GM12878 (cell line): Measurements from ENCODE around the gene KANK4. TPM values are rescaled to one million over a fixed set of nuclear protein-coding genes. Genes with fewer than 3 reads are reported as not detected.

ENCODE experiments used
- ATAC-seq: fragments of 200-7000 bp; cut with Tn5 transposase; 3 replicates; pipeline ENCODE4 v1.9.1; 2020; ENCODE audit warnings: mild to moderate bottlenecking, moderate library complexity
- BruUV-seq: library from RNA; stranded (reverse); fragments of 400-500 nt; replicated peaks from 2 replicates; lab custom pipeline; 2021; lab: Mats Ljungman, UMichigan
- CTCF ChIA-PET: fragments of 300-600 bp; sonication (Branson Sonifier 250); formaldehyde crosslinking; extraction: SDS; loops from one replicate; lab custom pipeline; 2021; ENCODE audit warnings: inconsistent platforms; lab: Yijun Ruan, JAX
- POLR2A ChIA-PET: fragments of 350-600 bp; formaldehyde crosslinking; extraction: SDS; loops from one replicate; lab custom pipeline; 2021; ENCODE audit warnings: inconsistent platforms; lab: Charles Lee
- RAD21 ChIA-PET: fragments of 300-600 bp; sonication (Branson Sonifier 250); formaldehyde crosslinking; loops from one replicate; lab custom pipeline; 2023; ENCODE audit warnings: antibody characterized with exemption; ENCODE audit not compliant: unreplicated experiment; lab: Charles Lee
- SMC1A ChIA-PET: fragments of 300-600 bp; sonication (Branson Sonifier 250); formaldehyde crosslinking; loops from one replicate; lab custom pipeline; 2023; ENCODE audit not compliant: unreplicated experiment, uncharacterized antibody; lab: Charles Lee
- DNase-seq: peaks from one replicate; pipeline ENCODE4 v3.0.0-alpha.2; 2011; ENCODE audit warnings: low read depth, low spot score
- FAIRE-seq: peaks from 3 replicates; lab custom pipeline; 2011; peaks lifted over from hg19 to GRCh38; lab: Jason Lieb, UNC
- H2AFZ ChIP-seq: 2 replicates; pipeline ENCODE4 v1.6.0; 2011; ENCODE audit warnings: low read depth, low read length, control low read depth; ENCODE audit not compliant: control insufficient read depth
- H3K27ac ChIP-seq: 2 replicates; pipeline ENCODE4 v1.5.1; 2011; ENCODE audit warnings: control low read depth; ENCODE audit not compliant: control insufficient read depth, insufficient read depth
- H3K27me3 ChIP-seq, 2 experiments: replicated peaks in 1 of 2; 2 replicates each; pipeline versions ENCODE4 v1.6.0 to v1.6.1; 2011; ENCODE audit warnings: low read length in 1 of 2; ENCODE audit not compliant: control insufficient read depth in 2 of 2, insufficient read depth in 2 of 2
- H3K36me3 ChIP-seq, 2 experiments: 2 replicates each; pipeline ENCODE4 v1.5.1; 2011; ENCODE audit warnings: low read length in 1 of 2; ENCODE audit not compliant: control insufficient read depth in 2 of 2, insufficient read depth in 2 of 2
- H3K4me1 ChIP-seq: 2 replicates; pipeline ENCODE4 v1.6.1; 2011; ENCODE audit warnings: mild to moderate bottlenecking, low read length, moderate library complexity, mixed read lengths; ENCODE audit not compliant: control insufficient read depth, insufficient read depth
- H3K4me2 ChIP-seq: 2 replicates; pipeline ENCODE4 v1.6.0; 2011; ENCODE audit warnings: control low read depth; ENCODE audit not compliant: control insufficient read depth, insufficient read depth
- H3K4me3 ChIP-seq: fragments of 200-600 bp; sonication (generic); 2 replicates; pipeline ENCODE4 v1.5.1; 2016
- H3K79me2 ChIP-seq: 2 replicates; pipeline ENCODE4 v1.6.0; 2011; ENCODE audit warnings: low read length; ENCODE audit not compliant: control insufficient read depth, insufficient read depth
- H3K9ac ChIP-seq: 2 replicates; pipeline ENCODE4 v1.8.0; 2011; ENCODE audit warnings: low read length, control low read depth, mixed read lengths; ENCODE audit not compliant: control insufficient read depth, insufficient read depth
- H3K9me3 ChIP-seq: replicated peaks from 3 replicates; pipeline ENCODE4 v1.5.1; 2011; ENCODE audit warnings: mild to moderate bottlenecking, low read length; ENCODE audit not compliant: control insufficient read depth, insufficient read depth
- H4K20me1 ChIP-seq: 2 replicates; pipeline ENCODE4 v1.6.0; 2011; ENCODE audit not compliant: control insufficient read depth, insufficient read depth
- ESRRA ChIP-seq: IDR thresholded peaks from 2 replicates; pipeline ENCODE4 v1.6.1; 2012; ENCODE audit warnings: mild to moderate bottlenecking, low read length, improper control_type of control experiment
- IKZF2 ChIP-seq, 2 experiments: fragments of 450-650 bp; IDR thresholded peaks; 2 replicates each; pipeline ENCODE4 v1.6.1; 2017; ENCODE audit warnings: mild to moderate bottlenecking in 2 of 2, moderate library complexity in 2 of 2
- KAT2A ChIP-seq: conservative IDR thresholded peaks from 2 replicates; pipeline ENCODE4 v1.6.1; 2011; ENCODE audit warnings: low read depth, low read length; ENCODE audit not compliant: control insufficient read depth
- PAX5 ChIP-seq: IDR thresholded peaks from 2 replicates; pipeline ENCODE4 v1.6.1; 2011; ENCODE audit warnings: low read depth, low read length, borderline replicate concordance
- SPI1 ChIP-seq: IDR thresholded peaks from 2 replicates; pipeline ENCODE4 v1.6.1; 2011; ENCODE audit warnings: low read depth, mild to moderate bottlenecking, low read length, moderate library complexity, borderline replicate concordance; ENCODE audit not compliant: insufficient read depth
- SREBF2 ChIP-seq: IDR thresholded peaks from 2 replicates; pipeline ENCODE4 v1.6.1; 2012; ENCODE audit warnings: mild to moderate bottlenecking, low read length
- WGBS: methylation state at CpG from one replicate; pipeline ENCODE4 v1.1.6; 2016; ENCODE audit warnings: low lambda C conversion rate; ENCODE audit not compliant: insufficient replicate concordance, insufficient coverage; ENCODE audit errors: missing lambda C conversion rate; 5-methylcytosine and 5-hydroxymethylcytosine counted together
- in situ Hi-C: fragments of 300-500 bp; cut with MboI; formaldehyde crosslinking; loops from 9 replicates; pipeline ENCODE4 v1.14.3; 2018; ENCODE audit warnings: mixed read lengths
- intact Hi-C: fragments of 100-400 bp; cut with micrococcal nuclease; formaldehyde crosslinking; loops from one replicate; pipeline ENCODE4 v1.14.2; 2022; ENCODE audit not compliant: unreplicated experiment
- polyA plus RNA-seq, 11 experiments: library from polyadenylated mRNA; depleted of rRNA in 4 of 11; unstranded in 6 of 11; stranded (reverse) in 5 of 11; fragments of >200 nt; fragmentation: Nextera tagmentation in 4 of 11; fragmentation: Illumina TruSeq in 1 of 11; extraction: Ambion mirVana in 4 of 11; extraction: Trizol in 1 of 11; gene quantifications; 1 replicate in 1 of 11; 2 replicates in 10 of 11; pipeline versions ENCODE4 v1.2.1 to v1.2.3, GENCODE V29; 2011 to 2016; ENCODE audit warnings: inconsistent platforms in 2 of 11, missing spikeins in 2 of 11, low read depth in 1 of 11
- total RNA-seq, 4 experiments: library from RNA; depleted of rRNA in 3 of 4; stranded (reverse); fragments of >200 nt in 3 of 4; fragmentation: Illumina TruSeq in 1 of 4; extraction: Trizol in 1 of 4; gene quantifications; 2 replicates each; pipeline versions ENCODE4 v1.2.1 to v1.2.3, GENCODE V29; 2013 to 2021
- TF ChIP-seq, protein P1 (sequence below): fragments of 450-650 bp; conservative IDR thresholded peaks from 2 replicates; pipeline ENCODE4 v1.6.1; 2017; ENCODE audit warnings: mild to moderate bottlenecking, moderate library complexity
- TF ChIP-seq, protein P2 (sequence below): fragments of 450-650 bp; IDR thresholded peaks from 2 replicates; pipeline ENCODE4 v1.6.1; 2014; ENCODE audit warnings: mild to moderate bottlenecking

Gene KANK4
- total and polyA plus RNA-seq, 10 of the 15 experiments (the other 5 are each of a cell fraction or from before 2014, with no cell fraction given), result not detected

DNA sequence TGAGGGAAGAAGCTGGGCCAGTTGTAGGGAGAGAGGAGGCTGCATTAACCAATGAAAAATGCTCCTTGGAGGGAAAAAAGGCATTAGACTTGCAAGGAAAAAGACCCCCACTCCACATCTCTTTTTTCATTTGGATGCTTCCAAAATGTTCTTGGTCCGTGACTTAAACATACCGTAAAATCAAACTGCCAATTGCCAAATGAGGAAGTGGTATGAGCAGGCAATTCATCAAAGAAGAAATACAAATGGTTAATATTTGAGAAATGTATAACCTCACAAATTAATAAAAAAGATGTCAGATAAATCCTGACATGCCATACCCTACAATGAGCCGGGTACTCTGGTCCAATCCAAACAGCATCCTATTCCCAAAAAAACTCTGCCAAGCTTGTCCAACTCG, 30.6 kb downstream of the KANK4 start:
- Histone ChIP-seq H3K79me2 (no peaks in the 10 kb centered on the region), H3K27ac (no peak overlapping the region), H3K36me3 (no peaks in the 10 kb centered on the region), H3K9ac (no peak overlapping the region), H3K27me3 (peaks cover 5 to 16% of the 10 kb centered on the region in 2 experiments), H3K4me1 (no peaks in the 10 kb centered on the region), H3K9me3 (no peaks in the 10 kb centered on the region), H2AFZ (no peak overlapping the region), H3K4me3 (no peak overlapping the region), H3K4me2 (no peak overlapping the region), H4K20me1 (no peaks in the 10 kb centered on the region)
- 24% methylated on average over 4 of the region's 4 CpGs for WGBS
- RAD21 ChIA-PET, result no interaction called here
- no peak for DNase-seq
- TF ChIP-seq, protein P1, sequence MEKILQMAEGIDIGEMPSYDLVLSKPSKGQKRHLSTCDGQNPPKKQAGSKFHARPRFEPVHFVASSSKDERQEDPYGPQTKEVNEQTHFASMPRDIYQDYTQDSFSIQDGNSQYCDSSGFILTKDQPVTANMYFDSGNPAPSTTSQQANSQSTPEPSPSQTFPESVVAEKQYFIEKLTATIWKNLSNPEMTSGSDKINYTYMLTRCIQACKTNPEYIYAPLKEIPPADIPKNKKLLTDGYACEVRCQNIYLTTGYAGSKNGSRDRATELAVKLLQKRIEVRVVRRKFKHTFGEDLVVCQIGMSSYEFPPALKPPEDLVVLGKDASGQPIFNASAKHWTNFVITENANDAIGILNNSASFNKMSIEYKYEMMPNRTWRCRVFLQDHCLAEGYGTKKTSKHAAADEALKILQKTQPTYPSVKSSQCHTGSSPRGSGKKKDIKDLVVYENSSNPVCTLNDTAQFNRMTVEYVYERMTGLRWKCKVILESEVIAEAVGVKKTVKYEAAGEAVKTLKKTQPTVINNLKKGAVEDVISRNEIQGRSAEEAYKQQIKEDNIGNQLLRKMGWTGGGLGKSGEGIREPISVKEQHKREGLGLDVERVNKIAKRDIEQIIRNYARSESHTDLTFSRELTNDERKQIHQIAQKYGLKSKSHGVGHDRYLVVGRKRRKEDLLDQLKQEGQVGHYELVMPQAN, result no peak
- TF ChIP-seq SREBF2 (no peak), PAX5 (no peak), ESRRA (no peak), SPI1 (peak; percentile 45; the same call in 1 of the 2 replicates), IKZF2 (IDR thresholded peaks at IDR 0.05) (no peak), KAT2A (no peak)
- TF ChIP-seq, protein P2, sequence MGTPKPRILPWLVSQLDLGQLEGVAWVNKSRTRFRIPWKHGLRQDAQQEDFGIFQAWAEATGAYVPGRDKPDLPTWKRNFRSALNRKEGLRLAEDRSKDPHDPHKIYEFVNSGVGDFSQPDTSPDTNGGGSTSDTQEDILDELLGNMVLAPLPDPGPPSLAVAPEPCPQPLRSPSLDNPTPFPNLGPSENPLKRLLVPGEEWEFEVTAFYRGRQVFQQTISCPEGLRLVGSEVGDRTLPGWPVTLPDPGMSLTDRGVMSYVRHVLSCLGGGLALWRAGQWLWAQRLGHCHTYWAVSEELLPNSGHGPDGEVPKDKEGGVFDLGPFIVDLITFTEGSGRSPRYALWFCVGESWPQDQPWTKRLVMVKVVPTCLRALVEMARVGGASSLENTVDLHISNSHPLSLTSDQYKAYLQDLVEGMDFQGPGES, result no peak
- POLR2A ChIA-PET, result no interaction called here
- CTCF ChIA-PET, result no interaction called here
- intact Hi-C loops (no loop called here), in situ Hi-C loops (no loop called here)
- no peak for ATAC-seq
- SMC1A ChIA-PET, result no interaction called here
- no TSS peak for BruUV-seq
- no peak for FAIRE-seq
